HepG2 (cell line): ENCODE data around the gene MAGIX. TPM values are rescaled to one million over a fixed set of nuclear protein-coding genes. Genes with fewer than 3 reads are reported as not detected.

ENCODE experiments used
- ATAC-seq: fragments of 200-7000 bp; cut with Tn5 transposase; 3 replicates; pipeline ENCODE4 v1.9.1; 2020; ENCODE audit warnings: mild to moderate bottlenecking, moderate library complexity
- BruUV-seq: library from RNA; stranded (reverse); fragments of 400-500 nt; replicated peaks from 2 replicates; lab custom pipeline; 2021; lab: Mats Ljungman, UMichigan
- CTCF ChIA-PET: fragments of 300-600 bp; formaldehyde crosslinking; extraction: SDS; loops from one replicate; lab custom pipeline; 2021; ENCODE audit warnings: low total read pairs, inconsistent platforms, low intra/inter-chr PET ratio; lab: Yijun Ruan, JAX
- POLR2A ChIA-PET: fragments of 350-600 bp; sonication (Branson Sonifier 250); formaldehyde crosslinking; loops from one replicate; lab custom pipeline; 2020; ENCODE audit warnings: antibody characterized with exemption, inconsistent platforms; lab: Yijun Ruan, JAX
- DNase-seq: peaks from one replicate; pipeline ENCODE4 v3.0.0-alpha.2; 2015; ENCODE audit warnings: low spot score
- FAIRE-seq: peaks from 3 replicates; lab custom pipeline; 2011; peaks lifted over from hg19 to GRCh38; lab: Jason Lieb, UNC
- H2AFZ ChIP-seq: one replicate; pipeline ENCODE4 v1.6.1; 2011; ENCODE audit warnings: low read length, inconsistent platforms
- H3K27ac ChIP-seq: fragments of 300-600 bp; 3 replicates; pipeline ENCODE4 v1.8.0; 2011; ENCODE audit warnings: mixed run types, mild to moderate bottlenecking, mixed read lengths, low read length, inconsistent platforms; ENCODE audit not compliant: insufficient read depth; ENCODE audit errors: extremely low read length
- H3K27me3 ChIP-seq, 2 experiments: fragments of 200-600 bp in 1 of 2; 2 replicates in 1 of 2; 3 replicates in 1 of 2; pipeline versions ENCODE4 v1.6.0 to v1.8.0; 2011; ENCODE audit warnings: low read length in 2 of 2, mild to moderate bottlenecking in 2 of 2, moderate library complexity in 2 of 2, inconsistent platforms in 1 of 2; ENCODE audit not compliant: insufficient read depth in 2 of 2, control insufficient read depth in 1 of 2
- H3K36me3 ChIP-seq, 2 experiments: fragments of 200-600 bp in 1 of 2; replicated peaks in 1 of 2; 2 replicates in 1 of 2; 3 replicates in 1 of 2; pipeline versions ENCODE4 v1.5.1 to v1.8.0; 2011; ENCODE audit warnings: low read length in 2 of 2, inconsistent platforms in 1 of 2; ENCODE audit not compliant: insufficient read depth in 2 of 2, control insufficient read depth in 1 of 2
- H3K4me1 ChIP-seq: 2 replicates; pipeline ENCODE4 v1.5.1; 2012; ENCODE audit warnings: low read length, inconsistent platforms; ENCODE audit not compliant: insufficient read depth
- H3K4me2 ChIP-seq: 2 replicates; pipeline ENCODE4 v1.6.0; 2011; ENCODE audit warnings: low read depth, low read length, inconsistent platforms
- H3K4me3 ChIP-seq, 3 experiments: fragments of 200-600 bp in 1 of 3; sonication (generic), shearing (Covaris generic) in 1 of 3; replicated peaks in 1 of 3; 2 replicates each; pipeline ENCODE4 v1.5.1; 2011 to 2016; ENCODE audit warnings: low read length in 3 of 3, inconsistent platforms in 2 of 3, low read depth in 2 of 3, mild to moderate bottlenecking in 2 of 3, control low read depth in 1 of 3, mixed read lengths in 1 of 3; ENCODE audit not compliant: insufficient read depth in 1 of 3
- H3K79me2 ChIP-seq: one replicate; pipeline ENCODE4 v1.6.1; 2011; ENCODE audit warnings: low read length, inconsistent platforms; ENCODE audit not compliant: insufficient read depth
- H3K9ac ChIP-seq: 2 replicates; pipeline ENCODE4 v1.6.0; 2011; ENCODE audit warnings: mild to moderate bottlenecking, low read depth, low read length, inconsistent platforms; ENCODE audit not compliant: insufficient read depth
- H3K9me3 ChIP-seq: 2 replicates; pipeline ENCODE4 v1.5.1; 2012; ENCODE audit warnings: mild to moderate bottlenecking, low read length
- H4K20me1 ChIP-seq: 2 replicates; pipeline ENCODE4 v1.6.0; 2011; ENCODE audit warnings: inconsistent platforms, mild to moderate bottlenecking, low read length, moderate library complexity; ENCODE audit not compliant: insufficient read depth
- ARNT2 ChIP-seq: sonication (generic); formaldehyde crosslinking; IDR thresholded peaks from 2 replicates; pipeline ENCODE4 v1.8.0; 2022; ENCODE audit warnings: mild to moderate bottlenecking, low read depth, missing genetic modification reagents, moderate library complexity
- CENPX ChIP-seq: sonication (generic); formaldehyde crosslinking; IDR thresholded peaks from 2 replicates; pipeline ENCODE4 v1.9.0; 2021; ENCODE audit warnings: mild to moderate bottlenecking, missing genetic modification reagents, moderate library complexity
- ZBTB20 ChIP-seq: sonication (generic); formaldehyde crosslinking; IDR thresholded peaks from 2 replicates; pipeline ENCODE4 v1.8.1; 2023; ENCODE audit warnings: missing genetic modification reagents, low read depth, mild to moderate bottlenecking, borderline replicate concordance
- WGBS: methylation state at CpG from one replicate; pipeline ENCODE4 v1.1.6; 2017; ENCODE audit warnings: low lambda C conversion rate; 5-methylcytosine and 5-hydroxymethylcytosine counted together
- in situ Hi-C: cut with HindIII; loops from 2 replicates; pipeline ENCODE4 v1.10.0; 2017; ENCODE audit warnings: low pct_unique_long_range_greater_than_20kb; ENCODE audit not compliant: extremely low pct_ligation_motif_present
- intact Hi-C: fragments of 100-400 bp; cut with micrococcal nuclease; formaldehyde crosslinking; loops from one replicate; pipeline ENCODE4 v1.10.0; 2022; ENCODE audit not compliant: unreplicated experiment
- polyA plus RNA-seq, 8 experiments: library from polyadenylated mRNA; depleted of rRNA in 3 of 8; stranded (reverse) in 7 of 8; unstranded in 1 of 8; fragments of >200 nt; fragmentation: Illumina TruSeq in 4 of 8; extraction: Trizol in 4 of 8; gene quantifications; 2 replicates each; pipeline versions ENCODE4 v1.2.1 to v1.2.3, GENCODE V29; 2011 to 2016; ENCODE audit warnings: low read depth in 4 of 8, missing spikeins in 1 of 8, mixed read lengths in 1 of 8; ENCODE audit not compliant: insufficient read depth in 1 of 8
- total RNA-seq, 5 experiments: library from RNA; depleted of rRNA; stranded (reverse); fragments of >200 nt; fragmentation: Illumina TruSeq; extraction: Trizol; gene quantifications; 2 replicates each; pipeline ENCODE4 v1.2.3, GENCODE V29; 2016; ENCODE audit warnings: low read depth in 1 of 5
- TF ChIP-seq, protein P1 (sequence below): IDR thresholded peaks from 2 replicates; pipeline ENCODE4 v1.6.1; 2018; ENCODE audit warnings: missing genetic modification reagents

MAGIX gene
- total and polyA plus RNA-seq, 2 of the 13 experiments (the other 11 are each of a cell fraction or from before 2014, with no cell fraction given): 0.63 to 1.2 TPM

DNA sequence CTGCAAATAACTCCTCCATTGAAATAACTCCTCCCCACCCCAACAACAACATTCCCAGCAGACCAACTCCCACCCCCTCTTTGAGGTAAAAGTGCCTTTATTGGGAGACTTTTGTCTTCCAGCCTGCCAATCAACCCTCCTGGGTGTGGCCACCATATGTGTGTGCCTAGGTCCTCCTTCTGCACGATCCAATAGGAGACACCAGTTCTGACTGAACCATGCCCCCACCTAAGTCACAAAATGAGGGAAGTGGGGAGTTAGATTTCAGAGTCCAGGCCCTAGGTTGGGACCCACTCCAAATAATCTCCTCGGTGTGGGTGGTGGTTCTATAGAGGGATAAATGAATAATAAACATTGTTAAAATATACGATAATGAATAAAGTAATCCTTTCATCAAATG is 12.2 kb downstream of the MAGIX start (continued):
- TF ChIP-seq, protein P1, sequence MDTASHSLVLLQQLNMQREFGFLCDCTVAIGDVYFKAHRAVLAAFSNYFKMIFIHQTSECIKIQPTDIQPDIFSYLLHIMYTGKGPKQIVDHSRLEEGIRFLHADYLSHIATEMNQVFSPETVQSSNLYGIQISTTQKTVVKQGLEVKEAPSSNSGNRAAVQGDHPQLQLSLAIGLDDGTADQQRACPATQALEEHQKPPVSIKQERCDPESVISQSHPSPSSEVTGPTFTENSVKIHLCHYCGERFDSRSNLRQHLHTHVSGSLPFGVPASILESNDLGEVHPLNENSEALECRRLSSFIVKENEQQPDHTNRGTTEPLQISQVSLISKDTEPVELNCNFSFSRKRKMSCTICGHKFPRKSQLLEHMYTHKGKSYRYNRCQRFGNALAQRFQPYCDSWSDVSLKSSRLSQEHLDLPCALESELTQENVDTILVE (CRISPR knock-in tag): no peak
- TF ChIP-seq ARNT2 (CRISPR knock-in tag) (no peak), ZBTB20 (CRISPR knock-in tag) (no peak)

DNA sequence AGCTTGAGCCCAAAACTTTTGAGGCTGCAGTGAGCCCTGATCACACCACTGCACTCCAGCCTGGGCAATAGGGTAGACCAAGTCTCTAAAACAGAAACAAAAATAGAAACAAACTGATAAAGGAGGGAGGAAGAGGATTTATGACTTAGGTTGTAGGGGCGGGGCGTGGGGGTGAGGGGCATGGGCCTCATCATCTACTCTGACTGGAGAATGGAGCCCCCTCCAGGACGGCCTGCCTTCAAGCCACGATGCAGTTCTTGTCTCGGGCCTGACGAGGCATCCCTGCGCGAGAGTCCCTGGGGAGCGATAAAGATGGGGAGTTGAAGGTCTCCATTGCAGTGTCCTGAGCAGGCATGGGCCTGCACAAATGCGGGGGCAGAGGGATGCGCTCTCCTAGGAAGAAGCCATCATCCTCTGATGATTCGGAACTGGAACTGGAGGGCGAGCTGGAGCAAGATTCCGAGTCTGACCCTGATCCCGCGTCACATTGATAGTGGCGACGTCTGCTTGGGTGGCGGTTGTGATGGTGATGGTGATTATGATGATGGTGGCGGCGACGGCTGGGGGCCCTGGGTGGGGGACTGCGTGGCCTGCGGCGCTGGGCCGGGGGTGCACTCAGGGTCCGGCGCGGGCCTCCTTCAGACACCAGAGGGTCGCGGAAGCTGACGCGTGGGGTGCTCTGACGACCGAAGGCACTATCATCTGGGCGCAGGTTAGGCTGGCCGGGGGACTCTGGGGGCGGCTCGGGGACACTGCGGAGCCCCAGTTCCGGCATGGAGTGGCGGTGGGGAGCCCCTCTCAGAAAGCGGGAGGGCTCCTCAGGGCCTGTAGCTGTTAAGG is 13.1 kb downstream of the MAGIX start:
- peaks cover 0 to 2% of the 10 kb centered on the region in 2 experiments; a peak in 1 of 5 replicates for H3K36me3 ChIP-seq
- no peak overlapping the region for H2AFZ ChIP-seq
- H3K79me2 ChIP-seq: no peaks in the 10 kb centered on the region
- H3K4me2 ChIP-seq: no peak overlapping the region
- FAIRE-seq: no peak
- H3K4me1 ChIP-seq: no peaks in the 10 kb centered on the region
- in situ Hi-C loops (no loop called here), intact Hi-C loops (no loop called here)
- no TSS peak for BruUV-seq
- DNase-seq: no peak
- WGBS: 90% methylated on average over 8 of the region's 43 CpGs
- H3K9ac ChIP-seq: no peak overlapping the region
- H3K27ac ChIP-seq: no peak overlapping the region
- no peak for ATAC-seq
- H3K27me3 ChIP-seq: no peaks in the 10 kb centered on the region
- TF ChIP-seq CENPX: no peak
- H4K20me1 ChIP-seq: no peaks in the 10 kb centered on the region
- CTCF ChIA-PET: no interaction called here
- no peaks in the 10 kb centered on the region for H3K9me3 ChIP-seq
- POLR2A ChIA-PET: no interaction called here
- no peak overlapping the region for H3K4me3 ChIP-seq
